ENCODE results near the gene ABCA4.

DNA sequence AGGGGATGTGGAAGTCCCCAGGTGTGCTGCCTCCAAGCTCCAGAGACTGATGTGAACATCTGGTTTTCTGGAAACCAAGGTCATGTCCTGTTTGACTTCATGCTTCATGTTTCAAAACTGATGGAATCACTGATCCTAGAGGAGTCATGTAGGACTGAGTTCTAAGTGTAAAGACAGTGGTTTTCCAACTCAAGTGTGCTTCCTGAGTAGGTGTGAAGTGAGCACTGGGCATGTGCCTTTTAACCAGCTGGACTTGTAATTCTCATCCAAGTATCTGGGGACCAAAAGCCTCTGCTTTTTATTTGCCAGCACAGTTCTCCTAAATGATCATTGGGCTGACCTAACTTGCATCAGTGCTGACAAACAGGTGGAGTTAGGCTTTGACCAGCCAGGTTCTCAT lies 36.9 kb downstream of the ABCA4 start:
- TF ChIP-seq FOSL1 (IDR thresholded peaks at IDR 0.05; ENCODE audit: insufficient read depth, low read depth, low read length): no peak
- no peak for TF ChIP-seq HDAC2 (IDR thresholded peaks at IDR 0.05; ENCODE audit: borderline replicate concordance in 1 of 2, low read depth in 2 of 2, low read length in 2 of 2)
- no peak for TF ChIP-seq TAF1 (IDR thresholded peaks at IDR 0.05; ENCODE audit: low read depth, low read length)
- TF ChIP-seq RFX5 (IDR thresholded peaks at IDR 0.05; ENCODE audit: borderline replicate concordance, low read depth, low read length): no peak
- TF ChIP-seq, protein P1, sequence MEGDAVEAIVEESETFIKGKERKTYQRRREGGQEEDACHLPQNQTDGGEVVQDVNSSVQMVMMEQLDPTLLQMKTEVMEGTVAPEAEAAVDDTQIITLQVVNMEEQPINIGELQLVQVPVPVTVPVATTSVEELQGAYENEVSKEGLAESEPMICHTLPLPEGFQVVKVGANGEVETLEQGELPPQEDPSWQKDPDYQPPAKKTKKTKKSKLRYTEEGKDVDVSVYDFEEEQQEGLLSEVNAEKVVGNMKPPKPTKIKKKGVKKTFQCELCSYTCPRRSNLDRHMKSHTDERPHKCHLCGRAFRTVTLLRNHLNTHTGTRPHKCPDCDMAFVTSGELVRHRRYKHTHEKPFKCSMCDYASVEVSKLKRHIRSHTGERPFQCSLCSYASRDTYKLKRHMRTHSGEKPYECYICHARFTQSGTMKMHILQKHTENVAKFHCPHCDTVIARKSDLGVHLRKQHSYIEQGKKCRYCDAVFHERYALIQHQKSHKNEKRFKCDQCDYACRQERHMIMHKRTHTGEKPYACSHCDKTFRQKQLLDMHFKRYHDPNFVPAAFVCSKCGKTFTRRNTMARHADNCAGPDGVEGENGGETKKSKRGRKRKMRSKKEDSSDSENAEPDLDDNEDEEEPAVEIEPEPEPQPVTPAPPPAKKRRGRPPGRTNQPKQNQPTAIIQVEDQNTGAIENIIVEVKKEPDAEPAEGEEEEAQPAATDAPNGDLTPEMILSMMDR (IDR thresholded peaks at IDR 0.05; ENCODE audit: control extremely low read depth in 1 of 3, insufficient read depth in 1 of 3, low read depth in 1 of 3, low read length in 3 of 3): no peak
- TF ChIP-seq EP300 (IDR thresholded peaks at IDR 0.05; ENCODE audit: borderline replicate concordance in 1 of 2, low read depth in 2 of 2, low read length in 2 of 2): no peak
